ENCODE measurements around the gene SAT1.
"Not testable (repeated sequence)": the region's sequence is repeated elsewhere in the genome, so short reads cannot be mapped to it uniquely, and the experiment has no call there.

Gene SAT1

GRCh38 chrX:23782863-23783588 is at the start of gene SAT1:
SAT1 (plus strand) TSS chrX:23783173; CDS start chrX:23783352, 179 bp downstream.
- peak; percentile 94 for DNase-seq (ENCODE audit: low spot score)

GRCh38 chrX:23736030-23736429 is 46.9 kb upstream of the SAT1 start:
- no peak for DNase-seq (ENCODE audit: low spot score)

DNA sequence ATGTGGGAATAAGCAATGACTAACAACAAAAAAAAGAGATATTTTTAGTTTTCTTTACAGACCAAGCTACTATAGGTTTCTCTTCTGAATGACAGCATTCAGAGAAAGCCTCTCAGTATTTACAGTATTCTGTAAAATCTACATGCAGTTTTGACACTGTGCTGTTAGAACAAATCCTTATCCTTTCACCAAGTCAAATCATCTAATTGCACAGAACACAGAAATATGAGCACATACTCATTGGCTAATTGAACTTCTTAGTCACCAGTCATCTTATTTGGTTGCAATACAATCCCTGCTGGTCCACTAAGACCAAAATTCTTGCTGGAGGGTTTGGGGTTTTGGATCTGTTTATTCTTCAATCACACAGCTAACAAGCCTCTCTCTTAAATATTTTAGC is 45.6 kb upstream of the SAT1 start:
- DNase-seq (ENCODE audit: low spot score) = no peak

DNA sequence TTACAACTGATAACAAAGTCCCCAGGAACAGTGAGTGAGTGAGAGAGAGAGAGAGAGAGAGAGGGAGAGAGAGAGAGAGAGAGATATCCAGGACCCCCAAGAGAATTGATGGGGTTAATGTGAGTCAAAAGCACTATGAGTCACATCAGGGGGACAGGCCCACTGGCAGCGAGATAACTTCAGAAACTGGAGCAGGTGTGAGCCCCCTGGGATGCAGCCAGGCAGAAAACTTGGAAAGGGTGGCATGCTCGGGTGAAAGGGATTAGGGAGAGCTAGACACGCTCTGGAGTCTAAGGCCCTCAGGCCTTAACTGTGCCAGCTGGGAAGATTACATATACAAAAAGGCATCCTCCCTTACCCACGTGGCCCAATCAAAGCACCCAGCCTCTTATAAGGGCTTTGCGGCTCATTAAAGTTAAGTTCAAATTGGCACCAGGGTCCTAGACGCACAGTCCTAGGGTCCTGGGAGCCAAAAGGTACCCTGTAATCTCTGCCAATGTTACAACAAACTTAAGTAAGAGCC is 40.7 kb upstream of the SAT1 start:
- peak; percentile 3 for DNase-seq (ENCODE audit: low spot score)

- DNase-seq (ENCODE audit: low spot score) = peak; percentile 85
Observed at GRCh38 chrX:23742697-23743622, 40.0 kb upstream of the SAT1 start, which contains the start of gene ACOT9. ACOT9 (minus strand) TSS chrX:23743276; CDS start chrX:23743144, 132 bp downstream.

DNA sequence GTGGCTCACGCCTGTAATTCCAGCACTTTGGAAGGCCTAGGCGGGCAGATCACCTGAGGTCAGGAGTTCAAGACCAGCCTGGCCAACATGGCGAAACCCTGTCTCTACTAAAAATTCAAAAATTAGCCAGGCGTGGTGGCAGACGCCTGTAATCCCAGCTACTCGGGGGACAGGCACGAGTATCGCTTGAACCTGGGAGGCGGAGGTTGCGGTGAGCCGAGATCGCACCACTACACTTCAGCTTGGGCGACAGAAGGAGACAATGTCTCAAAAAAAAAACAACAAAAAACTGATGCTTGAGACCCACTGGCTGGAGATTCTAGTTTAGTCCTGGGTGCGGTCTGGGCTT is 39.4 kb upstream of the SAT1 start:
- not testable (repeated sequence) for DNase-seq (ENCODE audit: low spot score)

- DNase-seq (ENCODE audit: low spot score) = no peak
Observed at GRCh38 chrX:23745786-23746185, 37.2 kb upstream of the SAT1 start.

GRCh38 chrX:23749129-23749528 is 33.8 kb upstream of the SAT1 start:
- DNase-seq (ENCODE audit: low spot score) = no peak

DNA sequence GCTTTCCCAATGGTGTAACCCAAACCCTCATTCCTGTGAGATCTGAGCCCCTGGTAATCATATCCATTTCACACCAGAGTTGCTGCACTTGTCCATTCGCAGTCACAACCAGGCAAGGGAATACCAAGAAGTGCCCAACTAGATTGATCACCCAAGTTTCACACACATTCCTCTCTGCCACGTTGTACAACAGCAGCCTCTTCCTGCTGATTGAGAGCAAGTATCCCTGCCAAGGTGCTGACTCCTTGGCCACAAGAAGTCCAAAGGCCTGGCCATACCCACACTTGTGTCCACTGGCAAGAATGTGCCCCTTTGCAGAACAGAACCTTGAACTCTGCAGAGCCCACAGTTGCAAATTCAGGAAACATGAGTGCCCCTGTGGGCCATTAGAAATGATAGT is 33.4 kb upstream of the SAT1 start:
- DNase-seq (ENCODE audit: low spot score) = no peak

- no peak for DNase-seq (ENCODE audit: low spot score)
Observed at GRCh38 chrX:23752740-23753415, 30.1 kb upstream of the SAT1 start.

GRCh38 chrX:23754664-23755063 is 28.3 kb upstream of the SAT1 start:
- DNase-seq (ENCODE audit: low spot score) = no peak

DNA sequence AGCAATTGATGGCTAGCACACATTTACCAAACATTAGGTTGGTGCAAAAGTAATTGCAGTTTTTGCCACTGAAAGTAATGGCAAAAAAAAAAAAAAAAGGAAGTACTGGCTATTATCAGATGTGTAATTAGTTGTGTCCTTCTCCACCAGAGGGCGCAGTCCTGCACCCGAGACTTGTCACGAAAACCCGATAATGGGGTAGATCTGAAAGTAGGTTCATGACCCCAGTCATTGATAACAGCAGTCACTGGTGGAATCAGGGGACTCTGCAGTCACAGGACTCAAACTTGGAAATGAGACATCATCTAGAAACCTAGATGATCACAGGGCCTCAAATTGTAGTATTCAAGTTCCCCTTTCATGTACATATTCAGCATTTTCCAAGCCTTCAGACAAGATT is 26.8 kb upstream of the SAT1 start:
- DNase-seq (ENCODE audit: low spot score) = peak; percentile 45

- no peak for DNase-seq (ENCODE audit: low spot score)
Observed at GRCh38 chrX:23759821-23760220, 23.2 kb upstream of the SAT1 start.

GRCh38 chrX:23764188-23764984 is 18.6 kb upstream of the SAT1 start:
- no peak for DNase-seq (ENCODE audit: low spot score)

DNA sequence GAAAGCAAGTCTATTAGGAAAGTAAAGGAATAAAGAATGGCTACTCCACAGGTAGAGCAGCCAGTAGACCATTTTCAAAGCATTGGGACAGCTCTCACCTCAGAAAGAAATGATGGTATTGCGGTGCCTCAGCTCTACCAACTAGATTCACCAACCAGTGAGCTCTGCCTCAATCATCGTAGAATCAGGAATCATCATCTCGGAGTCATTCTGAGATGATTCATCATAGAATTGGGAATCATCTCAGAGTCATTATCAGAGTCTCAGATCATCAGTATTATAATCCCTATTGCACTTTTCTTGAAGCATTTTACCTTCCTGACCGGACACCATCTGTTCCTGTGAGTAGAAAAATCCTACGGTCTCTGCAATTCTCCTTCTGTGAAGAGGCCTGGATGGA is 17.5 kb upstream of the SAT1 start:
- no peak for DNase-seq (ENCODE audit: low spot score)

GRCh38 chrX:23765868-23766267 is 17.1 kb upstream of the SAT1 start:
- no peak for DNase-seq (ENCODE audit: low spot score)

DNA sequence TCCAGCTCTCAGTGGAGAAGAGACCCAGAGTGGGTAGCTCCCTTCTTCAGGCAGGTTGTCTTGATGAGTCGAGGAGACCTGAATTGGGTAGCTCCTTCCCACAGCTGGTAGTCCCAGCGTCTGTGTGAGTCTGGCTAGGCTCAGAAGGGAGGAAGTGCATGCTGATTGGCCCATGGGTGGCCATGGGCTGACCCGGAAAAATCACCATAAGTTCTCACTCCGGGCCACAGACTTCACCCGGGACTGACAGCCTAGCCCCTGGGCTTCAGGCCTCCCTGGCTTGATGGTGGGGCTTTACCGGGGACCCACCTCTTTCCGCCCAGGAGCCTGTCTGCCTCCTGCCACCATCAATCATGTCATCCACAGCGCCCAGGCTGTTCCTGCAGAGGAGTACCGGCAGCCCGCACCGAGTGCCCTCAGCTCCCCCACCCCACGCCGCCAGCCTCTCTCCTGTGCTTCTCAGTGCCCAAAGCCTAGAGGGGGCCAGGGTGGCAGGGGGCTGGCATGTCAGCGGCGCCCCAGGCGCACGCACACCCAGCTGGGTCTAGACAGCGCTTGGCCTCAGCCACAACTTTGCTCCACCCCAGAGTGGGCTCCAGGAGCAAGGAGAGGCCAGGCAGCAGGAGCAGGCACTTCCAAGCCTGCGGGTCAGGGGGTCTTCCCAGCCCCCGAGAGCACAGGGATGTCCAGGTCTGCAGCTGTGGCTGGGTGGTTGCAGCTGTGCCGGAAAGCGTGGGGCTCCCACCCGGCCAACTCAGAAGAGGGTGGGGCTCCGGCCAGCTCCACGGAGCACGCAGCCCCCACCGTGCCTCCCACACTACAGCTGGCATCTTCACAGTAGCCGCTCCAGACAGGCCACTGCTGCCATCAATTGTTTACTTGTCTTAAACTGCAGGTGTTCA is 16.1 kb upstream of the SAT1 start:
- DNase-seq (ENCODE audit: low spot score) = no peak

DNA sequence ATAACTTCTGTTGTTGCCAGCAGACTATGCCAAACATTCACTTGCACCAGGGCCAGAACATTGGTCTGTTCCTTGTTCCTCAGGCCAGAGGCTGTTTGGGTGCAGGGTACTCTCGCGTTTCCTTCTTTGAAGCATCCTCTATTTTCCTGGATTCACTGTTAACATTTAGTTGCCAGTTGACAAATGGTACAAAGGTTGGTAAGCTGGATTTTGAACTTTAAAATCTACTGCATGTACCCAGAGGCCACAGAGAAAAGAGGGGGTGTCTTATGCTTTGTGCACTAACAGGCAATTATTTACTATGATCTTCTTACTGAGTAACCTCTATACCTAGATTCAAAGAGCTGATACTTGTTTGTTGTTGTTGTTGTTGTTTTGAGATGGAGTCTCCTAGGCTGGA is 12.8 kb upstream of the SAT1 start:
- no peak for DNase-seq (ENCODE audit: low spot score)

DNA sequence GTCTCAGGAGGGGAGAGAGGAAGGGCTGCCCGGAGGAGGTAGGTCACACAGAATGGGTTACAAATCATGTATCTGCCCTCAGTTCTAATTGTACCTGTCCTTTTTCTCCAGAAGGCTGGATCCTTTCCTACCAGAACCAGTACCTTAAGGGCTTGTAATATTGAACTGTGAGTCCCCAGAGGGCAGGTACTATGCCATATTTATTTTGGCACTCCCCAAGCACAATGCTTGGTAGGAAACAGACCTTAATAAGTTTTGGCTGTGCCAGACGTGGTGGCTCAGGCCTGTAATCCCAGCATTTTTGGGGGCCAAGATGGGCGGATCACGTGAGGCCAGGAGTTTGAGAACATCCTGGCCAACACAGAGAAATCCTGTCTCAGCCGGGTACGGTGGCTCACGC is 11.9 kb upstream of the SAT1 start:
- not testable (repeated sequence) for DNase-seq (ENCODE audit: low spot score)

- no peak for DNase-seq (ENCODE audit: low spot score)
Observed at GRCh38 chrX:23773601-23774175, 9.3 kb upstream of the SAT1 start.
